GM19463 (cell line): ENCODE results near the gene POGLUT3.
A peak's percentile ranks its signal among the peaks of the same experiment; 100 is the strongest.

Source experiments
- ATAC-seq: cut with Tn5 transposase; IDR thresholded peaks from one replicate; pipeline ENCODE4 v1.9.1; 2021; ENCODE audit warnings: mild to moderate bottlenecking, moderate library complexity; ENCODE audit not compliant: unreplicated experiment

POGLUT3 gene, protein sequence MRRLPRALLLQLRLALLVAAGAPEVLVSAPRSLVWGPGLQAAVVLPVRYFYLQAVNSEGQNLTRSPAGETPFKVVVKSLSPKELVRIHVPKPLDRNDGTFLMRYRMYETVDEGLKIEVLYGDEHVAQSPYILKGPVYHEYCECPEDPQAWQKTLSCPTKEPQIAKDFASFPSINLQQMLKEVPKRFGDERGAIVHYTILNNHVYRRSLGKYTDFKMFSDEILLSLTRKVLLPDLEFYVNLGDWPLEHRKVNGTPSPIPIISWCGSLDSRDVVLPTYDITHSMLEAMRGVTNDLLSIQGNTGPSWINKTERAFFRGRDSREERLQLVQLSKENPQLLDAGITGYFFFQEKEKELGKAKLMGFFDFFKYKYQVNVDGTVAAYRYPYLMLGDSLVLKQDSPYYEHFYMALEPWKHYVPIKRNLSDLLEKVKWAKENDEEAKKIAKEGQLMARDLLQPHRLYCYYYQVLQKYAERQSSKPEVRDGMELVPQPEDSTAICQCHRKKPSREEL

DNA sequence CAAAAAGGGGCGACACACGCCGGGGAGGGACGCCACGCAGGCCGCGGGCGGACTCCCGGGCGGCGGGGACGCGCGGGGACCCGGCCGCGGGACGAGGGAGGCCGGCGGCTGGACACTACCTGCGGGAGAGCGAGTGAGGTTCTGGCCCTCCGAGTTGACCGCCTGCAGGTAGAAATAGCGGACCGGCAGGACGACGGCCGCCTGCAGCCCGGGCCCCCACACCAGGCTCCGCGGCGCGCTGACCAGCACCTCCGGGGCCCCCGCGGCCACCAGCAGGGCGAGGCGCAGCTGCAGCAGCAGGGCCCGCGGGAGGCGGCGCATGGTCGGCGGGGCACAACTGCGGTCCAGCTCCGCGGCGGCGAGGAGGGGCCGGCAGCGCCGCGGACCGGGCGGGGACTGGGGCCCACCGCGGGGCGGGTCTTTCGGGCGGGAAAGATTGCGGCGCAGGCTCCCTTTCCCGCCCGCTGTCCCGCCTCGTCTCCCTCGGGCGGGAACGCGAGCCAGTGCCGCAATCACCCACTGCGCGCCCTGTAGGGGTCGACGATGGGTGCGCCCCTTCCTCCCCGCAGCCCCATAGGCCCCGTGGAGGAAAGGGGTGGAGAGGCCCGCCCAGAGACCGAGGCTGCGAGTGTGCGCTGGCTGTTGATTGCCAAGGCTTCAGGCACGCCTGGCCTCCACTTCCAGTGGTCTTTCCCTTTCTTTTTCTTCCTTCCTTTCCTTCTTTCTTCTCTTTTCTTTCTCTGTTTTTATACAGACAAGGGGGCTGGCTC, at the start of gene POGLUT3:
TSS of gene POGLUT3 (minus strand) at position 339 of the 770 bp plus-strand sequence. CDS start at position 321, 18 bp downstream.
- peak; percentile 64 for ATAC-seq

DNA sequence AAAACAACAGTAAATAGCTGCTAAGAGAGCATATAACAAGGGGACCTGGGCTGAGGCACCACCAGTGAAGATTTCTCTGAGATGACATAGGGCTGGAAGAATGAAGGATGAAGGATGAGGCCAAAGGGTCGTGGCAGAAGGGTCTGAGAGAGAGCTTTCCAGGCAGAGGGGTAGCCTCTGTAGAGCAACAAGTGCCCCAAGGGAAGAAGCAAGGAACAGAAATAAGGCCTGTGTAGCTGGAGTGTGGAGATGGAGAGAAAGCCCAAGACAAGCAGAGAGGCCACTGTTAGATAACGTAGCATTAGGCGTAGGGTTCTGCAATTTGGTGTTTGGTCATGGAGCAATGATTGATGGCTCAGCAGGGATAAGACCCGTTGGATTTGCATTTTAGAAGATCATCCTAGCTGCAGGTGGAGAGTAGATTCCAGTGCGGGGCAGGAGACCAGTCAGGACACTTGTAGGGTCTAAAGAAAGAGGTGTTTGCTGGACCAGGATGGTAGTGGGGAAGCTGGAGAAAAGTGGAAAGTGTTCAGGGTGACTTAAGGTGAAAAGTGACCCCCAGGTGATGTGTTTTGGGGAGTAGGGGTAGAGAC, 47.8 kb upstream of the POGLUT3 start:
- ATAC-seq: no peak

DNA sequence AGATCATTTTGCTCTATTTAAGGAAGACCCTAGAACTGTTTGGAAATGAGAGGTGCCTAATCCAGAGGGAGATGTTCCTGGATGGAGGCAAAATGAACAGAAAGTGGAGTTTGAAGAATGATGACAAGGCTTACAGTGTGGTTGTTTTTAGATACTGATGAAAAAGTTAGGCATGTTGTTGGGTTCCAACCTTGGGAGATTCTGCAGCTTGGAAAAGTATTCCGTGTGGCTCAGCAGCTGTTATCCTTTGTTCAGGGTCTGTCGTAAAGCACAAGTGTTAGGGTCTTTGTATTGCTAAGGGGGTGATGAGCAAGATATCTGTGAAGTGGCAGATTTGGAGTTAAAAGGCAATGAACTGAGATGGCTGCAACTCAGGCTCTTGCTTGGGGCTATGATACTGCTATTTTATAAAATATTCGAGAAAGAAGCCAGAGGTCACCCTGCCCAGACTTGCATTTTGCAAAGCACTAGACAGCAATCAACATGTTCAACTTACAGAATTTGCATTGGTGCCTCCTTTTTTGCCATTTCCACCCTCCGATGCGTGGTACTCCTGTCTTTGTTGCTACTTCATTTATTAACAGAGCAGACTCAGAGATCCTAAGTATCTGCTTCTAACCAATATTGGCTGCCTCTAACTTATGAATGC, 45.3 kb upstream of the POGLUT3 start:
- peak; percentile 12 for ATAC-seq

DNA sequence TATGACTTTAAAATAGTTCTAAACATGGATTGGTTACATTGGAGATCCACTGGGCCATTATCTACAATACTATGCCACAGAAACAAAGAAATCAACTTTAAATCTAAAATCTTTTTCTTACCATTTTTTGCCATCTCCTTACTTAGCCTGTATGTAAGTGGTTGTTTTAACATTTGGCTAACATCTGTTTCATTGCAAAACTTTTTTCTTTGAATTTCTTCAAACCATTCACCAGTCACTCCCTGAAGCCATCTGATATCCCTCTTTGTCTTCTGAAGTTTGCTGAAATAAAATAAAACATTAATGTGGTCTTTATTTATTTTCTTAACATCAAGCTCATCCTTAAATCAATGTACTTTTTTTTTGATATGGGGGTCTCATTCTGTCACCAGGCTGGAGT, 43.3 kb upstream of the POGLUT3 start:
- no peak for ATAC-seq

DNA sequence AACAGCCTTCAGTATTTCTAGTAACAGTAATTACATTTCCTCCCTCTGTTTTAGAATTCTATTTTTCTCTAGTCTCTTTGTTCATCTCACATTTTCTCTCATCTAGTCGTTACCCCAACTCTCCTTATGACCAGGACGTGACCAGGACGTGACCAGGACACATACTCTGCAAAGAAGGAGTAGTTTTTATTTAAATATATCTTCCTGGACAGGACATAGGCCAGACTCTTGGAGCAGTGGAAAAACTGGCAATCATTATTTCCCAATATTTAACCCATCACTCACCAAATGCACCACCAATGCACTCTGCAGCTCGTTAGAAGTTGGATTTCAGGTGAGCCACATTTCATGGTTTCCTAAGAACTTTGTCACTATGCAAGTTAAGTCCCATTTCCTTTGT, 40.3 kb upstream of the POGLUT3 start:
- no peak for ATAC-seq

DNA sequence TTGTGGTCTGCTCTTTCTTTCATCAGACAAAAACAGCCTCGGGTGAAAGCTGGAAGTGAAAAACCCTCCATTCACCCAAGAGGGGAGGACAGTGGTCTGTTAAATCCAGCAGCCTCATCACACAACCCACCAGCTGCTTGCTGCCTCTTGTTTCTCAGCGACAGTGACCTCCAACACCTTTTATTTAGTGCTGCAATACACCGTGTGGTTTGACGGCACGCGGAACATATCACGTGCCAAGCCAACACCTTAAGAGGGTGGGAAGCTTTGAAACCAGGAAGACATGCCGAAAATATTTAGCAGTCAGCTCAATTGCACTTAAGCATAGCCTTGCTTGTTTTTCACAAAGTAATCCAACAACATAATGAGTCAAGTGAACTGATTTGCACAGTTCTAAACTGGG, 39.8 kb upstream of the POGLUT3 start:
- no peak for ATAC-seq

DNA sequence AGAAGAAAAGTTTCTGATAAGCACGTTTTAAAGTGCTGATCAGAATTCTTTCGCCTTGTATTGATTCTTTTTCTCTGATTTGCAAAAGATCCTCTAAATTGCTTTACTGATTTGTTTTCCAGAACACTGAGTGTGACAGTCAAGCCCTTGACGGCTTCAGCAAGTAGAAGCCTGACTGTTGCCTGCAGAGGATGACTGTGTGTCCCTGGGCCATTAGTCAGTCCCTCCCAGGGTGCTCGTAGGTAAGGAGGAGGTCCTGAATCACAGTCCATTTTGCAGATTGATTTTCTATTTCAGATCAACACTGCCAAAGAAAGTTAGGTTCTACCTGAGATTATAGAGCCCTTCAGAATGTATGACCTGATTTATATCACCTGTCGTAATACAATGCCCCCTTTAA, 38.6 kb upstream of the POGLUT3 start:
- ATAC-seq: no peak

DNA sequence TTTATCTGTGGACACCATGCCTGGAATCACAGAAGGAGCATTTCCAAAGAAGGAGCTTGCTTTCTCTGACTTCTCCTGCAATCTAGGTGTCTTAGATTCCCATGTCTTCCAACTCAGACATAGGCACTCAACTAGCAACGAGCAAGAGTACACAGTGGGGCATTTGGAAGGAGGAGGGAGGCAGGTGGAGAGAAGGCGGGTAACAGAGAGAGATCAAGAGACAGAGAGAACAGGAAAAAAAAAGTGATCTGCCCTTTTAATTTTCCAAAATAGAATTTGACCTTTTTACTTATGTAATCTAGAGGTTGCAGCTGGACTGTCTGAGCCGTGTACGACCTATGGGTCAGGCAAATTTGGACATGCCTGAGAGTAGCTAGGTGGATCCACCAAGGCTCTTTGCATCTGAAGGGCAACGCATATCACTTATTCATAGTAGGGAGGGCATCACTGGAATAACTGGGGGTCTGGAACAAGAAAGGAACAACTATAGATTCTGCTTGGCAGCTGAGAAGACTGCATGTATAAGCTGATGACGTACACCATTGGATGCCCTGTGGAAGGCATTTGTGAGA, 37.3 kb upstream of the POGLUT3 start:
- ATAC-seq: no peak

DNA sequence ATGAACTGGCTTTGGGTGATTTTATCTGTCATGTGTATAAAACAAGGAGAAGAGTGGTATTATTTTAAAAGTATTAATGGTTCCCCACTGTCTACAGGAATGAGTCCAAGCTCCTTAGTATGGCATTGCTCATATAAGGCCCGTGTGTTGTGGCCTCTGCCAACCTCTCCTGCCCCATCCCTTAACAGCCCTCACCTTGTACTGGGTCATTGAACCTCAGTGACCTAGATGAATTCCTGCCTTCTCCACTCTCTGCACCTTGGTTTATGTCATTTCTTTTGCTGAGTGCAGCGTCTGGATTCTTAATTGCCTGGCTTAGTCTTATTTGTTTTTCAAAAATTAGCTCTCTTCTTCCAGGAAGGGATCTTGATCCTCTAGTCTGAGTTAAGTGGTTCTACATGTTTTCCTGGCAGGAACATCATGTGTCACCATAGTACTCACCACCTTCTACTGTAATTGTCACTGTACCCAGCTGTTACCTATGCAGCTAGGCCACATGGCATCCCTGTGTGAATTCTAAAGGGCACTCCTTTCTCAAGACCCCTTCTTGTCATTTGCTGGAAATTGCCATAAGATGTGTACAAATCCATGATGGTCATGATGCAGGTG, 36.2 kb upstream of the POGLUT3 start:
- ATAC-seq: no peak

DNA sequence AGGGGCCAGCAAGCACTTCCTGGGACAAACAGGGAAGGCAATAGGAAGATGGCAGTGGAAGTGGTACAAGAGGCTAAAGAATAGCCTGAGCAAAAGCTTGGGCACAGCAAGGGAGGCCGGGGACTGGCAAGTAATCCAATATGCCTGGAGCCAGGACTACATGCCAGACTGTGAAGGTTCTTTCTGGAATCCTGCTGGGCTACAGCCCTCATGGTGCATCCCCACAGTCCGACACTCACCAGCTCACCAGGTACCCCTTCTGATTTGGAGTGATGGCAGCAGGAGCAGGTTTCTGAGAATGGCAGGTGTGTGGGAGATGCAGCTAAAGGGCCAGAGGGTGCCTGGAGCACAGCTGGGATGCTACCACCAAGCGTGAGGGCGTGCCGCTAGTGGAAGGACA, 32.2 kb upstream of the POGLUT3 start:
- no peak for ATAC-seq

DNA sequence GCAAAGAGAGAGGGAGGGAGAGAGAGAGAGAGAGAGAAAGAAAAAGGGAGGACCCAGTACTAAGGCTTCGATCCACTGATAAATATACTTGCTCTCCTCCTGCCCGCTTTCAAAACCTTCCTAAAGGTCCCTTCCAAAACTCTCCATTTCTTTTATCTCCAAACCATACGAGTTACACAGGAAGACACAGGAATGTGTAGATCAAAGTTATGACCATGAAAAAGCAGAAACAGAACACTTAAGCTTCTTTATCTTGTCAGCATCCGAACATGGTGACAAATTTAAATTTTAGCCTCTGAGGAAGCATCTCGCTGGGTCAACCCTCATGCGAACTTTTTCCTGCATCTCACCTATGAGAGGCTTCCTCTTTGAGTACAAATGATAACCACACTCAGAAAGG, 29.2 kb upstream of the POGLUT3 start:
- ATAC-seq: no peak

DNA sequence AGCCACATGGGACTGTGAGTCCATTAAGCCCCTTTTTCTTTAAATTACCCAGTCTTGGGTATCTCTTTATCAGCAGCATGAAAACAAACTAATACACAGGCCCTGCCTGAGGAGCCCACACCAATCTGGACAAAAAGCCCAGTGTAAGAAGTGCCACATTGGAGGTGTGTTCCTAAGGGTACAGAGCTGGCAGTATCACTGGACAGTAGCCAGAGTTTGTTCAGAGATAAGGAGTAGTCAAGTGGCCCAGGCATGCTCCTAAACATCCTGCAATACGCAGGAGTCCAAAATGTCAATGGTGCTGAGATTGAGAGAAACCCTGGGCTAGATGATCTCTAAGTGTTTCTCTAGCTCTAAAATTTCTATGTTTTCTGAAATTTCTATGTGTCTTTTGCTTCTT, 27.0 kb upstream of the POGLUT3 start:
- no peak for ATAC-seq

DNA sequence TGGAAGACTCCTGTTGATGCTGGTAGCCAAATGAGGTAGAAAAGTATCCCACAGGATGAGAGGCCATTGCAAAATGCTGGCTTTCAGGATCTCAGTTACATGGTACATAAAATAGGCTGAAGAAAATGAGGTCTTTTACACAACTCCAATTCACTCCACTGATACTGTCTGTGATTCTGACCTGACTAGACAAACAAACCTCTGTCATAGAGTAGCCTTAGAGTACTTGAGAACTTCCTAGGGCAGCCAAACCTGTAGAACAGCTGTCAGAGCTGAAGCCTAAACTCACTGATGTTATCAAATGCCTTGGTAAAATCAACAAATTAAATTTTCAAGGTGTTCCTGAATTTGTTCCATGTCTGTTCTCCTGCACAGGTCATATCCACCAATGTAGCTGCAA, 26.2 kb upstream of the POGLUT3 start:
- no peak for ATAC-seq

DNA sequence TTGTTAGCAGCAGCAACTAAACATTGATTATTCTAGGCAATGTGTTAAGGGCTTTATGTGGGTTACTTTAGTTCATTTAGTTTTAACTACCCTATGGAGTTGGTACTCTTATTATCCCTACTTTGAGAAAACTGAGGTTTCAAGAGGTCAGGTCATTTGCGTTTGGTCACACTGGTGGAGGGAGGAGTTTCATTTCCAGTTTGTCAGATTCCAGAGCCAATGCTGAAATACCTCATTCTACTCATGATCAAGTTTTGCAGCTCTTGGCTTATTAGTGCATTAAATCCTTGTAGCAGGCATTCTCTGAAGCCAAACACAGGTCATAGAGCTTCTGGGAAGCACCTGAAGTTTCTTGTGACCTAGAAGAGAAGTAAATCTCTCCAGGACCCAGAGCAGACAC, 24.1 kb upstream of the POGLUT3 start:
- no peak for ATAC-seq

DNA sequence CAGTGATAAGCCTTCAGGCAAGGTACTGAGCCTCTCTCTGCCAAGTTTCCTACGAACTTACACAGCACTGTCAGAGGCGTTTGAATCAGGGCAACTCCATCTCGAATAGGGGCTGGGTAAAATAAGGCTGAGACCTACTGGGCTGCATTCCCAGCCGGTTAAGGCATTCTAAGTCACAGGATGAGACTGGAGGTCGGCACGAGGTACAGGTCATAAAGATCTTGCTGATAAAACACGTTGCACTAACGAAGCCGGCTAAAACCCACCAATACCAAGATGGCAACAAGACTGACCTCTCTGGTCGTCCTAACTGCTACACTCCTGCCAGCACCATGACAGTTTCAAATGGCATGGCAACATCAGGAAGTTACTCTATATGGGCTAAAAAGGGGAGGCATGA, 20.4 kb upstream of the POGLUT3 start:
- ATAC-seq: no peak

DNA sequence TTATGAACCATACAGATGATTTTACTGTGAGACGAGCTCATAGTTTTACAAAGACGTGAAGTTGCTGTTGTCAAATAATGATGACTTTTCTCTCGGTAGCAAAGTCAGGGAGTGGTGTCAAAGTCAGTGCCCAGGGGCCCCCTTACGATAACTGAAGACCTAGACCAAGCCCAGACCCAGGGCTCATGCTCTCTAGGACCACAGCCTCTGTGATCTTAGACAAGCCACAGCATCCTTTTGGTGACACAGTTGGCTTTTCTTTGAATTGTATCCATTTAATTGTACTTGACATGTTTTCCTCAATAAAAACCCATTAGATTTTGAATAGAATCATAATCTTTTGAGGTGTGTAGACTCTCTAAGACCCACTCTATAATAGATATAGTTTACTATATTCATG, 17.9 kb upstream of the POGLUT3 start:
- no peak for ATAC-seq

DNA sequence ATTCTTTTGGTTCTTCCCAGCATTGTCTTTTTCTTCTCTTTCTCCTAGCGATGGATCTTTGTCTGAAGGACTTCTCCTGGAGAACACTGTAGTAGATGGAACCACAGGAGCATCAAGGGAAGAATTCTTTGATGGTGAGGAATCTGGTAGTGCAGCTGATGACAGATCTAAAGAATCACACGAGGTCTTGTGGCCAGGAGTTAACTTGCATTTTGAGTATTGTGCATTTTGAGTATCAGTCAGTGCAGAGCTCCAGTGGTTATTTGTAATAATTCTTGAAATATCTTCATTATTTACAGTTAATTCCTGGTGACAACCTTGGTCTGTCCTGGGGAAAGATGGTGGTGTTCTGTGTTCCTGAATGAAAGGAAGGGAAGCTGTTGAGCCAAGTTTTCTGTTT, 14.5 kb upstream of the POGLUT3 start:
- no peak for ATAC-seq

DNA sequence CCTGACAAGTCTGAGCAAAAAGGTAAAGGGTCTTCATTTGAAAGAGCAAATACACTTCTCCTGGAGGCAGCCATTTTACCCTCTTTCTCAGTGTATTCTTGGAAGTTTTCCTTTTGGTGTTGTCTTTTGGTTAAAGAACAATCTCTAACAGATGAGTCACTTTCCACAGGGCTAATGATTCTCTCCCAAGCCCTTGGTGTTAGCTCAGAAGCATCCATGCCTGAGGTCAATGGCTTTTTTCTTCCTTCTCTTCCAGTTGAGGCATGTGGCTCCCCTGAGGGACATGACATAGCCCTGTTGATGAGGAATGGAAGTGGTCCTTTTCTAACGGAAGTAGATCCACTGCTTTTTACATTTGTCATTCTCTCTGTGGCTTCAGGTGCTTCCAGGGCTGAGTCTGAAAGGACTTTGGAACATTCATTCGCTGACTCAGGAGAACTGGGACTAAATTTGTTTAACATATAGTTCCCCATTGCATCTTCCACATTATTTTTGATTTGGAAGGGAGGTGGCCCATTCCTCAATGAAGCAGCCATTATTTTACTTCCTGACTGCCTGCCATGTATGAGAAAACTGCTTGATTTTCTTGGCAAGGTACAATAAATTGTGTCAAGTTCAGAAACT, 13.8 kb upstream of the POGLUT3 start:
- no peak for ATAC-seq

DNA sequence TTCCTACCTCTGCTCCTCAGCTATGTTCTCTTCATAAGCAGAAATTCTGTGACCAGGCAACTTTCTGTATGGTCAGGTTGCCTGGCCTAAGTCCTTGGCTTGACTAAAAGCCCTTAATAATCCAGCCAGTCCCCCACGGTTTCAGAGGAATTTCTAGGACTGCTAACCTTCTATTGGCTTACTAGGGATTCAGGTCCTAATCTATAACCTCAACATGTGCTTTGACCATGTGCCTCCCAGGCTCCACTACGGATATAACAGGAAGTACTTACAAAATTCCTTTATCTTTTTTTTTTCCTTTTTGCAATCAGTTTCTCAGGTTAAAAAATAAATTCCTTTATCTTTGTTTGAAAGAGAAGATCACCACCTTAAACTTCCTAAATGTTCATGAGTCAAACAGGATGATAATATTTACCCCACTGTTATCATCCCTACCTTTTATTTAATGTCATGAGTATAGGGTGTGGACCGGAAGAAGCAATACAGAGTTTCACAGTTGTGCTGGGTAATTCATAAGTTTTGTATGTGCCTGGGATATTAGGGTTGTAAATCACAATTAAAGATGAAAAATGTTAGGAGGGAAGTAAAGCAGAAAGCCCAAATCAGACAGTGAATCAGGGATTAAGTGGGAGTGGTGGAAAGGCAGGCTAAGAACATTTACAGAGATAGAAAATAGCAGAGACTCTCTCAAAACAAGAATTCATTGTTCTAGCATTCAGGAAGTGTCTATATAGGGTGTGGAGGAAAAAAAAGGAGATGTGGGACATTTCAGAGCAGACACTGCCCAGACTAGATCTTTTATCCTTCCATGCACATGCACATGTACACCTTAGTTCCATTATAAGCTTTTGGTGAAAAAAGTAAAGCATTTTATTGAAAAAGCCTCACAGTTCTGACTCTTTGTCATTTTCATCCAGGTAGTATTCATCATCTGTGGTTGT, 10.7 kb upstream of the POGLUT3 start:
- ATAC-seq: no peak
